Measurements from ENCODE around the gene SIRT6.
A peak's percentile ranks its signal among the peaks of the same experiment; 100 is the strongest.
"Not testable (repeated sequence)": the region's sequence is repeated elsewhere in the genome, so short reads cannot be mapped to it uniquely, and the experiment has no call there.

SIRT6 gene

DNA sequence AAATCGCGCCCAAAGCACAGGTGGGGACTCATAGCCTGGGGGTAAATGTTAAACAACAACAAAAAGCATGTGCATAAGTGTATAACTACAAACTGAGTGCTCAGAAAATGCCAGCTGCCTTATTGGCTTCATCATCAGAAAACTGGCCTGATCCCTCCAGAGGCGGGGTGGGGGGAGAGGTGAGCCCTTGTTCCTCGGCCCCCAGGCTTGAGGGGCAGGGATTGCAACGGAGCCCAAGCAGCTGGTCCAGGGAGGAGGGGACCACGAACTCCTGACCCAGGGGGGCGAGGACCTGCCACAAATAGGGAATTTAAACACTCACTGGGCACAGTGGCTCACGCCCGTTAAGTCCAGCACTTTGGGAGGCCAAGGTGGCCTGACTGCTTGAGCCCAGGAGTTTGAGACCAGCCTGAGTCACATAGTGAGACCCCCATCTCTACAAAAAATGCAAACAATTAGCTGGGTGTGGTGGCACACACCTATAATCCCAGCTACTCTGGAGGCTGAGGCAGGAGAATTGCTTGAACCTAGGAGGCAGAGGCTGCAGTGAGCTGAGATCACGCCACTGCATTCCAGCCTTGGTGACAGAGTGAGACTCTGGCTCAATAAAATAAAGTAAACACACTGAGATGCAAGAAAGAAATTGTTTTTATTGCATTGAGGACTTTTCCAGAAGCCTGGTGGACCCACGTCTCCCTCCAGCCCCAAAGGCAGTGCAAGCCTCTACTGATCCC lies 8.7 kb downstream of the SIRT6 start:
- no peak for DNase-seq

DNA sequence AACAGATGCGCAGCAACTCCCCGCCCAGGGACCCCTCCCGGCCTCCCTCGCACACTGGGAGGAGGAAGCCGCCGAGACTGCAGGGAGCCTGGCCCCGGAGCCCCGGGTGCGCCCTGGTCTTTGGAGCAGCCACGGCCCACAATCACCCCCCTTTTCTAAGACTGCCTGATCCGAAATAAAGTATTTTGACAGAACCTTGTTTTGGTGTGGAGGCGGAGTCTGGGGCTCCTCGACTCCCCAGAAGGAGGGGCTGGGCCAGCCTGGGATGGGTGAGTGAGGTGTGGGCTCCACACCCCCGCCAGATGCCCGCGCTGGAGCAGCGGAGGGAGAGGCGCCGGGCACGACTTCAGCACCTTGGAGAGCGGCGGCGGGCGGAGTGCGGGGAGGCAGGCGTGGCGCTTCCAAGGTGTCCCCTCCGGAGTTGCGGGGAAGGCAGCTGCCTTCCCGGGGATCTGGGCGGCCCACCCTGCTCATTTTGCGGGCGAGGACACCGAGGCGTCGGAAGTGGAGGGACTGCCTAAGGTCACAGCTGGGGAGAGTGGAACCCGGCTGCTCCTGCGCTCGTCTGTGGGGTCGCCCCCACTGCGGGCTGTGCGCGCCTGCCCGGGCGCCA lies 9.4 kb downstream of the SIRT6 start:
- peak; percentile 62 for DNase-seq

GRCh38 chr19:4171676-4172075 lies 10.7 kb downstream of the SIRT6 start:
- DNase-seq, result no peak

GRCh38 chr19:4164262-4164661 lies 18.1 kb downstream of the SIRT6 start:
- DNase-seq, result no peak

DNA sequence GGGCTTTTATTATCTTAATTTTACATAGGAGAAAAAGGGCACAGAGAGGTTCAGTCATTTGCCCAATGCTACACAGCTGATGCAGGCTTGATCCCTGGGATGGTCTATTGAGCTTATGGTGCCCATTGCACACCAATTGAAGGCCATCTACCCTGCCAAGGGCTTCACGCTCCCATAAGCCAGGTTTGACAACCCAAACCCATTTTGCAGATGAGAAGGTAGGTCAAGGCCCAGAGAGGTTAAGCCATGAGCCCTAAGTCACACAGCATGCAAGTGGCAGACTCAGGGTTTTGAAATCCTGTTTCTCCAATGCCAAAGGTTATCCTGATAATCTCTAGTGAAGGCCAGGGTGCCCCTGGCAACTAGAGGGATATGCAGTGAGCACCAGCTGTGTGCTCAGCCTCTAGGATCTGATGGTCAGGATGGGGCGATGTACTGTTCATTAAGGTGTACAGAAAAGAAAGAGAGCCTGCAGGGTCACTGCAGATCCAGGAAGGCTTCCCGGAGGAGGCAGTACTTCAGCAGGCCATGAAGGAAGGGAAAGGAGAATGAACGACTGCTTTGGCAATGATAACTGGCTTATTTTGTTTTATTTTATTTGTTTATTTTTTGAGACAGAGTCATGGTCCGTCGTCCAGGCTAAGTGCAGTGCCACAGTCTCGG lies 20.8 kb downstream of the SIRT6 start:
- DNase-seq, result no peak

- DNase-seq, result not testable (repeated sequence)
Observed at GRCh38 chr19:4157971-4158370, 24.4 kb downstream of the SIRT6 start.

- no peak for DNase-seq
Observed at GRCh38 chr19:4157164-4157563, 25.2 kb downstream of the SIRT6 start.

DNA sequence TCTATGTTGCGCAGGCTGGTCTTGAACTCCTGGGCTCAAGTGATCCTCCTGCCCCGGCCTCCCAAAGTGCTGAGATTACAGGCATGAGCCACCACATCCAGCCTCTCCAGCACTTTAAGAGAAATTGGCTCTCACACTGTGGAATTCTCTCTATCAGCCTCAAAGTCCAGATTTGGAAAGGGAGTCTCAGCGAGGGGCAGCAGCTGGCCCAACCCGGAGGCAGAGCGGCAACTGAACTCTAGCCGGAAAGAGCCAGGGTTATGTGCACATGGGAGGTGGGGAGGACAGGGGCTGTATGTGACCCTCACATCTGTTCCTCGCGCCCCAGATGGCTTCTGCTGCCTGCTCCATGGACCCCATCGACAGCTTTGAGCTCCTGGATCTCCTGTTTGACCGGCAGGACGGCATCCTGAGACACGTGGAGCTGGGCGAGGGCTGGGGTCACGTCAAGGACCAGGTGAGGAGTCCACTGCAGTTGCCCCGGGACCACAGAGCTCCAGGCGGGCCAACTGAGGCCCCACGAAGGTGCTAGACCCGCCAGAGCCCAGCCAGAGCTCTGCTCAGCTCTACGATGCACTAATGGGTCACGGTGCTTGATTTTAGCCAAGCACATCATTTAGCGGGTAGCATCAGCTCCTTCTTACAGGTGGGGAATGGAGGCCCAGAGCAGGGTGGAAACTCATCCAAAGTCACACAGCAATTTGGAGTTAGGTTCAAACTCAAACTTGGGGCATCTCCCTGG lies 27.6 kb downstream of the SIRT6 start:
- DNase-seq, result no peak

DNA sequence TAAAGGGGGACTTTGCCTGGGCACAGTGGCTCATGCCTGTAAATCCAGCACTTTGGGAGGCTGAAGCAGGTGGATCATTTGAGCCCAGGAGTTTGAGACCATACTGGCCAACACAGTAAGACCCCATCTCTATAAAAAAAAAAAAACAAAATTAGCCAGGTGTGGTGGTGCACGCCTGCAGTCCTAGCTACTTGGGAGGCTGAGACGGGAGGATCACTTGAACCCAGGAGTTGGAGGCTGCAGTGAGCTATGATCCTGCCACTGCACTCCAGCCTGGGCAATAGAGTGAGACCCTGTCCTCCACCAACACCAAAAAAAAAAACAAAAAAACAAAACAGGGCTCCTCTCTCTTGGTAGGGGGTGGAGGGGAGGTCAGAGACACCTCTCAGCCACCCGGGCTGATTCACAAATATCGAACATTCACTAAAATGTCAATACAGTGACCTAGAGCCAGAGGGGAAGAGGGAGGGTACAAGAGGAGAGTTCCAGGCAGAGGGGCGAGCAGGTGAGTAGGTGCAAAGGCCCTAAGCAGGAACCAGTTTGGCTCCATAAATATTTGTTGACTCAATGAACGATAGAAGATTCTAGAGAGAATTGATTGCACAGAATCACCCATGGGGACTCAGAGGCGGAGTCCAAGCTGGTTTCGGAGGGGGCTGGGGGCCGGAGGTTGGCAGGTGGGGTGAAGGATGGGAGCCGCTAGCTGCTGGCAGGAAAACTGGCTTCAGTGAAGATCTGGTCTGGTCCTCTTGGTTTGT lies 29.9 kb downstream of the SIRT6 start:
- no peak for DNase-seq

DNA sequence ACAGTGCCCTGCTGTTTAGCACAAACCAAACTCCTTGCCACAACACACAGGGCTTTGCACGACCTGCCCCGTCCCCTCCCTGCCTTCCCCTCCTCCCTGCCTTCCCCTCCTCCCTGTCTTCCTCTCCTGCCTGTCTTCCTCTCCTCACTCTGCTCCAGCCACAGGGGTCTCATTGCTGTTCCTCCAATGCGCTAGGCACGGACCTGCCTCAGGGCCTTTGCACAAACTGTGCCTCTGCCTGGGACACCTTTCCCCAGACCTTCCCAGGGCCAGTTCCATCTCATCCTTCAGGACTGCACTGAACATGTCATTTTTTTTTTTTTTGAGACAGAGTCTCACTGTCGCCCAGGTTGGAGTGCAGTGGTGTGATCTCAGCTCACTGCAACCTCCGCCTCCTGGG lies 30.7 kb downstream of the SIRT6 start:
- no peak for DNase-seq

- no peak for DNase-seq
Observed at GRCh38 chr19:4149518-4150288, 32.7 kb downstream of the SIRT6 start.

DNA sequence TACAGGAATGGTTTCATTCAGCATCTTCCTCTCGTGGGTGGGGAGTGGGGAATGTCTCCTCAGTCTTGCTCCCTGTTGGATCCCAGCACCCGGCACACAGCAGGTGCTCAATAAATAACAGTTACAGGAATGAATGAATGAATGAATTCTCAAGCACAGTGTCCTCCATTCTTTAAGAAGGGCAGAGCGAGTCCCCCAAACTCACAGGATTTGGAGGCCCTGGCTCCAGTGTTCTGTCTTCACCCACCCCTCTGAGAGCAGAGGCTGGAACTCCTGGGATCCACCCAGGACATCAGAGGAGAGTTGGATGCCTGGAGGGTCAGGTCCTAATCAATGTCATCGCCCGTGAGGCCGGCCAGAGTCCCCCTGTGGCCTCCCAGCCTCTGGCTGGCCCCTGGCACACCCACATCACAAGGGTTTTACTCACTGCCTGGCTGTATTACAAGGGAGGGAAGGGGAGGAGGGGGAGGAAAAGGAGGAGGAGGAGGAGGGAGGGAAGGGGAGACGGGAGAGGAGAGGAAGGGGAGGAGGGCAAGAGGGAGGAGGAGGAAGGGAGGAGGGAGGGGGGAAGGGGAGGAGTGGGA lies 37.6 kb downstream of the SIRT6 start:
- DNase-seq, result no peak

- not testable (repeated sequence) for DNase-seq
Observed at GRCh38 chr19:4142916-4143315, 39.4 kb downstream of the SIRT6 start.

GRCh38 chr19:4140237-4140711 lies 42.1 kb downstream of the SIRT6 start:
- peak; percentile 54 for DNase-seq

DNA sequence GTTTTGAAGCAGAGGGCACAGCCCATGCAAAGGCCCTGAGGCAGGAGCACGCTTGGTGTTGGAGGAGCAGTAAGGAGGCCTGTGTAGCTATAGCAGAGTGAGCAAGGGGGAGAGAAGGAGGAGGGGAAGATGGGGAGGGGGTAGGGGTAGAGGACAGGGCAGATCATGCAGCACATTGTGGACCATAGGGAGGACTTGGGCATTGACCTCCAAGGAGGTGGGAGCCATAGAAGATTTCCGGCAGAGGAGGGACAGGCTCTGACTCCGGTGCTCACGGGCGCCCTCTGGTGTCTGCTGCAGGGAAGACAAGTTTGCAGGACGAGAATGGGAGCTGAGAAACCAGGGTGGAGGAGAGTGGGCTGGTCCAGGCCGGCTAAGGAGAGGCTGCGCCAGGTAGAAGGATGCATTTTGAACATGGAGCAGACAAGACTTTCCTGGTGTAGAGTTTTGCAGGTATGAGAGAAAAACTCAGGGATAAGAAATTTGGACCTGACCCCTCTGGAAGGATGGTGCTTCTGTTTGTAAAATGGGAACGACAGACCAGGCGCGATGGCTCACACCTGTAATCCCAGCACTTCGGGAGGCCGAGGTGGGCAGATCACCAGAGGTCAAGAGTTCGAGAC lies 42.6 kb downstream of the SIRT6 start:
- peak; percentile 86 for DNase-seq

GRCh38 chr19:4138445-4138844 lies 43.9 kb downstream of the SIRT6 start:
- DNase-seq, result no peak

DNA sequence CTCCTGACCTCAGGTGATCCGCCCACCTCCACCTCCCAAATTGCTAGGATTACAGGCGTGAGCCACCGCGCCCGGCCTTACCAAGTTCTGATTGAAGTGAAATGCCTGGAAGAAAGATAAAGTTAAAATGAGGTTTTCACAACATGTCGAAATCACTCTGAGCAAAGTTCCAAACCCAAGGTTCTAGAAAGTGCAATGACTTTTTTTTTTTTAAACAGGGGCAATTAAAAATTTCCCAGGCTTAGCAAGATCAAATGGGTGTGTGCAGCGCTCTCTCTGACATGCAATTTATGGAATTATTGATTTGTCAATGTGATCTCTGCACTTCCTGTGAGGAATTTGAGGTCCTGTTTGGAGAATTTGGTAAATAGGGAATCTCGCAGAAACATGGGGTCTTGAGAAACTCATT lies 45.7 kb downstream of the SIRT6 start:
- DNase-seq, result no peak

- not testable (repeated sequence) for DNase-seq
Observed at GRCh38 chr19:4135386-4135785, 47.0 kb downstream of the SIRT6 start.

- no peak for DNase-seq
Observed at GRCh38 chr19:4134351-4134750, 48.0 kb downstream of the SIRT6 start.

- no peak for DNase-seq
Observed at GRCh38 chr19:4130744-4131438, 51.5 kb downstream of the SIRT6 start.
